K562 (cell line): ENCODE measurements around the gene FCHO2. TPM values are rescaled to one million over a fixed set of nuclear protein-coding genes. Genes with fewer than 3 reads are reported as not detected.

ENCODE experiments used
- ATAC-seq: fragments of 200-7000 bp; cut with Tn5 transposase; 3 replicates; pipeline ENCODE4 v1.9.1; 2020; ENCODE audit warnings: moderate library complexity
- BruUV-seq: library from RNA; stranded (reverse); fragments of 400-500 nt; replicated peaks from 2 replicates; lab custom pipeline; 2021; lab: Mats Ljungman, UMichigan
- CTCF ChIA-PET: fragments of 300-600 bp; formaldehyde crosslinking; extraction: SDS; loops from one replicate; lab custom pipeline; 2021; ENCODE audit warnings: low intra/inter-chr PET ratio; lab: Yijun Ruan, JAX
- POLR2A ChIA-PET: fragments of 300-600, 350-650 bp; sonication (Branson Sonifier 250); formaldehyde crosslinking; extraction: SDS; loops from one replicate; lab custom pipeline; 2021; ENCODE audit warnings: antibody characterized with exemption, inconsistent platforms; lab: Yijun Ruan, JAX
- DNase-seq, 4 experiments: peaks; one replicate each; pipeline versions ENCODE4 v3.0.0 to v3.0.0-alpha.2; 2011 to 2018; ENCODE audit warnings: low spot score in 3 of 4, mixed read lengths in 3 of 4; ENCODE audit errors: extremely low read depth in 1 of 4
- FAIRE-seq: peaks from 2 replicates; lab custom pipeline; 2011; peaks lifted over from hg19 to GRCh38; lab: Jason Lieb, UNC
- H2AFZ ChIP-seq: 2 replicates; pipeline ENCODE4 v1.6.0; 2011; ENCODE audit warnings: low read depth, low read length, control low read depth, inconsistent platforms
- H3K27ac ChIP-seq: fragments of 200-600 bp; 3 replicates; pipeline ENCODE4 v1.8.0; 2011; ENCODE audit warnings: low read depth, mild to moderate bottlenecking, control low read depth, inconsistent platforms, low read length, moderate library complexity, mixed read lengths; ENCODE audit errors: extremely low read depth
- H3K27me3 ChIP-seq, 2 experiments: fragments of 300-600 bp in 1 of 2; 2 replicates in 1 of 2; 3 replicates in 1 of 2; pipeline versions ENCODE4 v1.6.0 to v1.8.0; 2011; ENCODE audit warnings: inconsistent platforms in 2 of 2, low read length in 2 of 2, mild to moderate bottlenecking in 1 of 2, mixed read lengths in 1 of 2, moderate library complexity in 1 of 2; ENCODE audit not compliant: control insufficient read depth in 2 of 2, insufficient read depth in 2 of 2
- H3K36me3 ChIP-seq: fragments of 300-600 bp; 3 replicates; pipeline ENCODE4 v1.8.0; 2011; ENCODE audit warnings: mild to moderate bottlenecking, low read length, inconsistent platforms; ENCODE audit not compliant: control insufficient read depth, insufficient read depth
- H3K4me1 ChIP-seq, 2 experiments: fragments of 200-600 bp in 1 of 2; replicated peaks in 1 of 2; 2 replicates in 1 of 2; 3 replicates in 1 of 2; pipeline versions ENCODE4 v1.5.1 to v1.8.0; 2011; ENCODE audit warnings: inconsistent platforms in 2 of 2, low read length in 2 of 2, mild to moderate bottlenecking in 1 of 2, mixed read lengths in 1 of 2, moderate library complexity in 1 of 2; ENCODE audit not compliant: control insufficient read depth in 2 of 2, insufficient read depth in 2 of 2
- H3K4me2 ChIP-seq: 2 replicates; pipeline ENCODE4 v1.6.1; 2011; ENCODE audit warnings: low read length, control low read depth, inconsistent platforms, mixed read lengths; ENCODE audit not compliant: insufficient read depth
- H3K4me3 ChIP-seq: fragments of 200-600 bp; sonication (generic), shearing (Covaris generic); 2 replicates; pipeline ENCODE4 v1.5.1; 2016; ENCODE audit warnings: control low read depth, inconsistent platforms
- H3K79me2 ChIP-seq: fragments of 200-600 bp; 3 replicates; pipeline ENCODE4 v1.8.0; 2011; ENCODE audit warnings: low read length, inconsistent platforms; ENCODE audit not compliant: control insufficient read depth, insufficient read depth
- H3K9ac ChIP-seq, 2 experiments: 2 replicates each; pipeline versions ENCODE4 v1.6.0 to v1.6.1; 2011; ENCODE audit warnings: low read depth in 2 of 2, low read length in 2 of 2, control low read depth in 1 of 2, inconsistent platforms in 1 of 2, mild to moderate bottlenecking in 1 of 2, mixed read lengths in 1 of 2; ENCODE audit not compliant: insufficient read depth in 1 of 2
- H3K9me1 ChIP-seq: one replicate; pipeline ENCODE4 v1.6.0; 2011; ENCODE audit warnings: inconsistent platforms, mild to moderate bottlenecking, low read length, moderate library complexity; ENCODE audit not compliant: control insufficient read depth, insufficient read depth
- H3K9me3 ChIP-seq: replicated peaks from 2 replicates; pipeline ENCODE4 v1.5.1; 2011; ENCODE audit warnings: low read depth, low read length, inconsistent platforms; ENCODE audit not compliant: control insufficient read depth, insufficient read depth
- H4K20me1 ChIP-seq: replicated peaks from 2 replicates; pipeline ENCODE4 v1.6.1; 2011; ENCODE audit warnings: low read length, inconsistent platforms, mixed read lengths; ENCODE audit not compliant: control insufficient read depth, insufficient read depth
- ATF7 ChIP-seq: fragments of 450-650 bp; IDR thresholded peaks from 2 replicates; pipeline ENCODE4 v1.7.1; 2014; ENCODE audit warnings: mild to moderate bottlenecking, moderate library complexity
- MAFF ChIP-seq: IDR thresholded peaks from 2 replicates; pipeline ENCODE4 v1.6.1; 2012; ENCODE audit warnings: low read length, improper control_type of control experiment
- STAT5A ChIP-seq: IDR thresholded peaks from 2 replicates; pipeline ENCODE4 v1.6.1; 2012; ENCODE audit warnings: low read length, inconsistent platforms, borderline replicate concordance
- ZFP30 ChIP-seq: fragments of 250-450 bp; sonication (Bioruptor Pico); IDR thresholded peaks from 2 replicates; pipeline ENCODE4 v1.8.0; 2022; ENCODE audit warnings: moderate library complexity, mild to moderate bottlenecking, inconsistent platforms, borderline replicate concordance
- ZNF124 ChIP-seq: sonication (generic); formaldehyde crosslinking; IDR thresholded peaks from 2 replicates; pipeline ENCODE4 v1.8.1; 2022; ENCODE audit warnings: missing genetic modification reagents
- WGBS: fragments of 100-300 bp; shearing (Covaris generic); methylation state at CpG from one replicate; pipeline ENCODE4 v1.1.6; 2016; ENCODE audit warnings: low coverage, mixed read lengths; ENCODE audit not compliant: insufficient coverage; ENCODE audit errors: missing lambda C conversion rate; 5-methylcytosine and 5-hydroxymethylcytosine counted together
- in situ Hi-C: fragments of 300-500 bp; cut with MboI; formaldehyde crosslinking; loops from 4 replicates; pipeline ENCODE4 v1.15.0; 2018; ENCODE audit warnings: inconsistent platforms, mixed read lengths
- intact Hi-C: fragments of 100-400 bp; cut with micrococcal nuclease; formaldehyde crosslinking; loops from 2 replicates; pipeline ENCODE4 v1.14.2; 2022
- polyA plus RNA-seq, 8 experiments: library from polyadenylated mRNA; depleted of rRNA in 4 of 8; stranded (reverse) in 5 of 8; unstranded in 3 of 8; fragments of >200 nt; fragmentation: Nextera tagmentation in 2 of 8; fragmentation: Illumina TruSeq in 1 of 8; extraction: Ambion mirVana in 2 of 8; extraction: Trizol in 1 of 8; gene quantifications; 2 replicates each; pipeline versions ENCODE4 v1.2.1 to v1.2.3, GENCODE V29; 2011 to 2014; ENCODE audit warnings: inconsistent platforms in 1 of 8, missing spikeins in 1 of 8
- total RNA-seq, 7 experiments: library from RNA; depleted of rRNA in 6 of 7; stranded (reverse); fragments of >200 nt in 6 of 7; fragmentation: Illumina TruSeq in 2 of 7; extraction: Trizol in 2 of 7; gene quantifications; 2 replicates each; pipeline versions ENCODE4 v1.2.1 to v1.2.3, GENCODE V29; 2011 to 2021; ENCODE audit warnings: low replicate concordance in 1 of 7
- TF ChIP-seq, protein P1 (sequence below): fragments of 450-650 bp; formaldehyde crosslinking; IDR thresholded peaks from 2 replicates; pipeline ENCODE4 v1.4.0; 2022; ENCODE audit warnings: mild to moderate bottlenecking, moderate library complexity
- TF ChIP-seq, protein P2 (sequence below): fragments of 450-650 bp; IDR thresholded peaks from 2 replicates; pipeline ENCODE4 v1.6.1; 2016; ENCODE audit warnings: mild to moderate bottlenecking

FCHO2 gene
- total and polyA plus RNA-seq, 9 of the 15 experiments (the other 6 are each of a cell fraction or from before 2014, with no cell fraction given) = 4.4 to 13.4 (median 8.3) TPM

DNA sequence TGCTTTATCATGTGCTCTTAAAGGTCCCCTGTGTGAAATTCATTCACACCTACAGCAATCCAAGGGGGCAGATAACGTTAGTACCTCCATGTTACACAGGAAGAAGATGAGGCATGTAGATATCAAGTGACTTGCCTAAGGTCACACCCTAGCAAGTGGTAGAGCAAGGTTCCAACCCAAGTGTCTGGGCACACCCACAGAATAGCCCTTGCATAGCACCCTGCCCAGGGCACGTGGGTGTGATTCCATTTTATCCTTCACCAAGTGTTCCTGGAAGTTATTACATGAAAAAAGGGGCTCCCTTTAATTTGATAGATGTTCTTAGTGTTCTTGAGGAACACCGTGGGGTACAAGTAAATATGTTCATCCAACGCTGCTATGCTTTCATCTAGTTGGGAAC lies 169.4 kb downstream of the FCHO2 start:
- FAIRE-seq (no peak), DNase-seq (no peak), ATAC-seq (no peak)
- 0% methylated on average over 4 of the region's 4 CpGs for WGBS
- Histone ChIP-seq H3K9ac (no peak overlapping the region), H3K4me1 (peaks cover 0 to 9% of the 10 kb centered on the region in 2 experiments; a peak in 2 of 5 replicates), H3K79me2 (no peaks in the 10 kb centered on the region), H3K9me3 (no peaks in the 10 kb centered on the region), H3K4me2 (no peak overlapping the region), H3K27me3 (peaks cover 23 to 48% of the 10 kb centered on the region in 2 experiments), H3K27ac (no peak overlapping the region), H4K20me1 (no peaks in the 10 kb centered on the region), H3K9me1 (no peaks in the 10 kb centered on the region), H3K4me3 (no peak overlapping the region), H3K36me3 (no peaks in the 10 kb centered on the region), H2AFZ (no peak overlapping the region)
- TF ChIP-seq STAT5A (no peak), ATF7 (no peak), ZFP30 (CRISPR knock-in tag) (no peak), ZNF124 (CRISPR knock-in tag) (no peak), MAFF (no peak)
- TF ChIP-seq, protein P1, sequence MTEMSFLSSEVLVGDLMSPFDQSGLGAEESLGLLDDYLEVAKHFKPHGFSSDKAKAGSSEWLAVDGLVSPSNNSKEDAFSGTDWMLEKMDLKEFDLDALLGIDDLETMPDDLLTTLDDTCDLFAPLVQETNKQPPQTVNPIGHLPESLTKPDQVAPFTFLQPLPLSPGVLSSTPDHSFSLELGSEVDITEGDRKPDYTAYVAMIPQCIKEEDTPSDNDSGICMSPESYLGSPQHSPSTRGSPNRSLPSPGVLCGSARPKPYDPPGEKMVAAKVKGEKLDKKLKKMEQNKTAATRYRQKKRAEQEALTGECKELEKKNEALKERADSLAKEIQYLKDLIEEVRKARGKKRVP (CRISPR knock-in tag) = no peak
- TF ChIP-seq, protein P2, sequence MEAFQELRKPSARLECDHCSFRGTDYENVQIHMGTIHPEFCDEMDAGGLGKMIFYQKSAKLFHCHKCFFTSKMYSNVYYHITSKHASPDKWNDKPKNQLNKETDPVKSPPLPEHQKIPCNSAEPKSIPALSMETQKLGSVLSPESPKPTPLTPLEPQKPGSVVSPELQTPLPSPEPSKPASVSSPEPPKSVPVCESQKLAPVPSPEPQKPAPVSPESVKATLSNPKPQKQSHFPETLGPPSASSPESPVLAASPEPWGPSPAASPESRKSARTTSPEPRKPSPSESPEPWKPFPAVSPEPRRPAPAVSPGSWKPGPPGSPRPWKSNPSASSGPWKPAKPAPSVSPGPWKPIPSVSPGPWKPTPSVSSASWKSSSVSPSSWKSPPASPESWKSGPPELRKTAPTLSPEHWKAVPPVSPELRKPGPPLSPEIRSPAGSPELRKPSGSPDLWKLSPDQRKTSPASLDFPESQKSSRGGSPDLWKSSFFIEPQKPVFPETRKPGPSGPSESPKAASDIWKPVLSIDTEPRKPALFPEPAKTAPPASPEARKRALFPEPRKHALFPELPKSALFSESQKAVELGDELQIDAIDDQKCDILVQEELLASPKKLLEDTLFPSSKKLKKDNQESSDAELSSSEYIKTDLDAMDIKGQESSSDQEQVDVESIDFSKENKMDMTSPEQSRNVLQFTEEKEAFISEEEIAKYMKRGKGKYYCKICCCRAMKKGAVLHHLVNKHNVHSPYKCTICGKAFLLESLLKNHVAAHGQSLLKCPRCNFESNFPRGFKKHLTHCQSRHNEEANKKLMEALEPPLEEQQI = no peak
- in situ Hi-C loops (no loop called here), intact Hi-C loops (no loop called here)
- BruUV-seq = no TSS peak
- ChIA-PET CTCF (interaction anchor here (0.6 to 0.7 kb wide), 2 partner anchors 11 to 230 kb away, joined by 3 to 4 read pairs; no protein-coding TSS in a partner anchor), POLR2A (interaction anchor here (0.7 kb wide), 1 partner anchor 95 kb away, joined by 3 read pairs; no protein-coding TSS in a partner anchor)
